GM19452 (cell line): Measurements from ENCODE around the gene KCP.

Experiments used
- ATAC-seq: cut with Tn5 transposase; IDR thresholded peaks from one replicate; pipeline ENCODE4 v1.9.1; 2021; ENCODE audit not compliant: unreplicated experiment

Gene KCP

GRCh38 chr7:128876586-128876977, 33.9 kb downstream of the KCP start:
- ATAC-seq, result no peak

- no peak for ATAC-seq
Observed at GRCh38 chr7:128876127-128876526, 34.4 kb downstream of the KCP start.

- no peak for ATAC-seq
Observed at GRCh38 chr7:128875523-128875948, 35.0 kb downstream of the KCP start.

DNA sequence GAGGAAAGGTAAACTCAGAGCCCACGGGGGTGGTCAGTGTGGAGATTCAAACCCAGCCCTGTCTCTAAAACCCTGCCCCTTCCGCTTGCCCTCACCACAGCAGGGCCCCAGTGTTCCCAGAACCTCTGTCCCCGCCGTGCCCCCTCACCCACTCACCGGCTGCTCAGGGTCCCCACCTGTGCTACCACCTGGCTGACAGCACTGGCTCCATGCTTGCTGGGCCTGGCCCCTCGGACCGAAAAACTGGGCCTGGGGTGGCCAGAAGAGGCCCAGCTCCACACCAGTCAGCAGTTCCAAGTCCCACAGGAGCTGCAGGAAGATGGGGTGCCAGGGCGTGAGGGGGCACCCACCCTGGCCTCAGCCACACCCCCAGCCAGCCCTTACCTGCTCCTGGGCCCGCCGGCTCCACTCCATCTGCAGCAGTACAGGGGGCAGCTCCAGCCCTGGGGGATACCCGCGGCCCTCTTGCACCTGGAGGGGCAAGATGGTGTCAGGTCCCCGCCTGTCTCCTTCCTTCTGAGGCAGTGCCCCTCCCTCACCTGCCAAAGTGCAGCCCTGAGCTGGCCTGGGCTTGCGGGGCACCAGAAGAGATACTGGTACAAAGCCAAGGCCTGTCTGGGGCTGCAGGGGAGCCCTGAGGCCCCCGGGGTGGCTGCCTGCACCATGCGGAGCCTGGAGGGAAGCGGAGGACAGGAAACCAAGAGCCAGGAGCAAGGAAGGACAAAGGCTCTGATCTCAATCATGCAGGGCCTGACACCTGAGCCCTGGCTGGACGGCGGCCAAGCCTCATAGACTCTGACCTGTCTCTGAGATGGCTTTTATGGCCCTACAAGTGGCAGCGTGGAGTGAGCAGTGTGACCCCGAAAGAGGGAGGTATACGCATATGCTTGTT, 36.1 kb downstream of the KCP start:
- no peak for ATAC-seq

DNA sequence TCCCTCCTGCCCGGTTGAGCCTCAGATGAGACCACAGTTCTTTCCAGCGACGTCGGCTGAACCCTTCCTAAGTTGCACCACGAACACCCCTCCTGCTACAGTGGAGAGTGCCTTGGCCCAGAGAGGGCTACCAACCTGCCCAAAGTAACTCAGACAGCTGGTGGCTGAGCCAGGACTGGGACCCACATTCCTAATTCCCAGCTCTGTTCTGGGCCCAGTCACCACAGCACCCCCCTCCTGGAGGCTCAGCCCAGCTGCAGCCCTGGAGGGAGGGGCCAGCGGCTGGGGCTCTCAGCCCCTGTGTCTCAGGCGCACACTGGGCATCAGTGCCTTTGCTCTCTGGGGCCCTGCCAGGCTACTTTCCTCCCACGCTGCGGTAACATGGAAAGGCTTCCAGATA, 37.3 kb downstream of the KCP start:
- no peak for ATAC-seq

GRCh38 chr7:128872394-128872824, 38.1 kb downstream of the KCP start:
- ATAC-seq, result no peak

DNA sequence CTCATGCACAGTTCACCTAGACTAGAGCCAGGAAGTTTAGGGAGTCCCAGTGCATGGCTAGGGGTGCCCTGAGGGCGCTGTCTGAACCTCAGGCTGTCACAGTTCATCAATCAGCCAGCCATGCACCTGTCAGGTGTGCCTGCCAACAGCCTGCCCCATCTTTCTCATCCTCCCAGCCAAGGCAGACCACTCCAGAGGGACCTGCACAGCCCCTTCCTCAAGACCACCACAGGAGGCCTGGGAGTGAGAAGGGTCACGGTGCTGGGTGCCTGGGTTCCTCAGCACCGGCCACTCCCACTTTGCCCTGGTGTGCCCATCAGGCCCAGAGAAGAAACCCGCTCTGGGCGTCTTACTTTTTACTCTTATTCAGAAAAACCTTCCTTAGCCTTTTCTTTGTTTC, 39.5 kb downstream of the KCP start:
- ATAC-seq, result no peak

GRCh38 chr7:128869944-128870285, 40.6 kb downstream of the KCP start:
- ATAC-seq, result no peak

DNA sequence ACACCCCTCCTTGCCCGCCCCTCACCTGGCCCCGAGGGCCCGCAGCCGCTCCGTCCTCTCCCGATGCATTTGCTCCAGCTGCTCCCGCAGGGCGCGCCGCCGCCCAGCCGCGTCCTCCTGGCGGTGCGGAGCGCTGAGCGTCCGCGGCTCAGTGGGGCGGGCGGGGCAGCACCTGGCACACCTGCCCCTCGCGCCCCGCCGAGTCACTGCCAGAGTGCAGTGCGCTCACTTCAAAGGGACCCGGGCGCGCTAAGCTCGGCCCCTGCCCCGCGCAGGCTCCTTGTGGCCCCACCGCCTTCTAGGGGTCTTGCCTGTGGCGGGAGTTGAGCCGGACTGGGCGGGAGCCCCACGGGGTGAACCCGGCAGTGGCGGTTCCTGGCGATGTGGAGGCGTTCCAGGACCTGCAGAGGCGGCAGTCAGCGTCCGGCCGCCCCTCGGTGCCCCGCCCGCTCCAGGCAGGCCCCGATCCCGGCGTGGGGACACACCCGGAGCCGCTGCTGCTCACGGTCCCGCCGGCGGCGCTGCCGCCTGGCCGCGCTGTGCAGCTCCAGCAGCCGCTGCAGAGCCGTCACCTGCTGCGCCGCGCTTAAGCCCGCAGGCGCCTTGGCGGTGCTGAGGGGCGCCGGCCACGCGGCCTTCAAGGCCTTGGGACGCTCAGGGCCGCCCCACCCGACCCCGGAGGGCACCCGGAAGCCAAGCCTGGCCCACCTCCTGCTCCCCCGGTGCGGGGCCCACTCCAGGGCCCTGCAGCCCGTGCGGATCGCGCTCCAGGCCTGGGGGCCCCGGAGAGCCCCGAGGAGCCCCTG, 41.2 kb downstream of the KCP start:
- no peak for ATAC-seq

DNA sequence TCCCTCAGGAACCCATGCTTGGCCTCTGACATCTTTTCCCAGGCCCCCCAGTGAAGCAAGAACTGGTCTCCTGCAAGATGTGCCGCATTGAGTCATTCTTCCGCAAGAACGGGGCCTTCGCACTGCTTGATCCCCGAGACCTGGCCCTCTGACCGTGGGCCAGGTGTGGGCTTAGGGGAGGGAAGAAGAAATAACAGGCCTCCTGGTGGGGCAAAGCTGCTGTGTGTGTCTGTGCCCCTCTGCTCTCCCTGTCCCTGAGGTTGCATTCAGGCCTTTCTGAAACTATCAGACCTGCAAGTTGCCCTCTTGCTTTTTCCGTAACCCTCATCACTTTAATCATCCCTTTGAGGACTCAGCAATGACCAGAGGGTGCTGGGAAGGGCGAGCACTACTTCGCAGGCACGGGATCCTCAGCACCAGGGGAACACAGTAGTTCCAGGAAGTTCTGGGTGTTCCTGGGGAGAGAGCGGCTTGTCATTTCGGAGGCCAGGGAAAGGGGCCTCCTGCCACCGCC, 41.8 kb downstream of the KCP start:
- ATAC-seq, result no peak

- no peak for ATAC-seq
Observed at GRCh38 chr7:128867842-128868623, 42.5 kb downstream of the KCP start.

- ATAC-seq, result no peak
Observed at GRCh38 chr7:128867241-128867640, 43.3 kb downstream of the KCP start.

- ATAC-seq, result no peak
Observed at GRCh38 chr7:128865996-128866877, 44.3 kb downstream of the KCP start.

DNA sequence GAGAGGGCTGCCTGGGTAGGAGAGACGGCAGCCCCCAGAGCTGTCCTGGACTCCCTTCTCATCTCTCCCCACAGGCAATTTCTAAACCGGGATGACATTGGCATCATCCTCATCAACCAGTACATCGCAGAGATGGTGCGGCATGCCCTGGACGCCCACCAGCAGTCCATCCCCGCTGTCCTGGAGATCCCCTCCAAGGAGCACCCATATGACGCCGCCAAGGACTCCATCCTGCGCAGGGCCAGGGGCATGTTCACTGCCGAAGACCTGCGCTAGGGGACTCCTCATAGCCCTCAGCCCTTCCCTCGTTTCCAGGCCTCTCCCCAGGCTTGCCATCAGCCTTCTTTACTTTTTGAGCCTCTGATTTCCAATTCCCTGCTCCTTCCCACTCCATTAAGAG, 45.2 kb downstream of the KCP start:
- no peak for ATAC-seq

GRCh38 chr7:128863433-128863989, 47.0 kb downstream of the KCP start:
- peak; percentile 48 for ATAC-seq

DNA sequence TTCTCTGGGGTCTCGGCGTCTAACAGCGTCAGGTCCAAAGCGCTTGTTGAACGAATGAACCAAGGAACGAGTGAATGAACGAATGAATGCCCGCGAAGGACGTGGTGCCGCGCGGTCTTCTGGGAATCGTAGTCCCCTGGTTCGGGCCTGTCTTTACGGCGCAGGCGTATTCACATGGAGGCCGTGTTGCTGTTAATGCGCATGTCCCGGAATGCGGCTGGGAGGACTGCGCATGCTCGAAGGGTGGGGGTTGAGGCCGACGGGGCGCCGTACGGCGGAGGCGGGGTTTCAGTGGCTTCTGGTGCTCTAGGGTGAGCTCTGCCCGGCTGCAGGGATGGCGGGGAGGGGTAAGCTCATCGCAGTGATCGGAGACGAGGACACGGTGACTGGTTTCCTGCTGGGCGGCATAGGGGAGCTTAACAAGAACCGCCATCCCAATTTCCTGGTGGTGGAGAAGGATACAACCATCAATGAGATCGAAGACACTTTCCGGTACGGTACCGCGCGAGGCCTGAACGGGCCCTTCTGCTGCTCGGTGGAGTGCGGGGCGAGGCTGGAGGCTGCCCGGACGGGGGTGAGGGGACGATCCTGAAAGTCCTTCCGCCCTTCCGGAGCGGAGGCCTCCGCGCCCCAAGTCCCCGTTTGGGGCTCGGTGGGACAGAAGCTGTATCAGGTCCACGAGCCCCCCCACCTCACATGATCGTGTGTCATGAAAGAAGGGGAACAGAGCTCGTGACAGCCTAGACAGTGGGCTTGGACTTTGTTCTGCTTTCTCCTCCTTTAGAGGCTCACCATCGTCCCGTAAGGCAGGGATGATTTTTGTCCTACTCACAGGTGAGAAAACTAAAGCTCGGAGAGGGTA, 47.7 kb downstream of the KCP start, which contains the start of gene ATP6V1F:
TSS of gene ATP6V1F (plus strand) at position 286 of the 862 bp plus-strand sequence. CDS start at position 335, 49 bp downstream.
- ATAC-seq, result peak; percentile 82

GRCh38 chr7:128861957-128862570, 48.4 kb downstream of the KCP start:
- ATAC-seq, result no peak
